Smooth muscle cell of bladder (primary cell): Measurements from ENCODE around the gene MAGEA2. TPM values are rescaled to one million over a fixed set of nuclear protein-coding genes. Genes with fewer than 3 reads are reported as not detected.

Experiments
- total RNA-seq: library from RNA; depleted of rRNA; stranded (reverse); fragments of >200 nt; gene quantifications from 2 replicates; pipeline ENCODE4 v1.2.3, GENCODE V29; 2014

MAGEA2 gene, protein sequence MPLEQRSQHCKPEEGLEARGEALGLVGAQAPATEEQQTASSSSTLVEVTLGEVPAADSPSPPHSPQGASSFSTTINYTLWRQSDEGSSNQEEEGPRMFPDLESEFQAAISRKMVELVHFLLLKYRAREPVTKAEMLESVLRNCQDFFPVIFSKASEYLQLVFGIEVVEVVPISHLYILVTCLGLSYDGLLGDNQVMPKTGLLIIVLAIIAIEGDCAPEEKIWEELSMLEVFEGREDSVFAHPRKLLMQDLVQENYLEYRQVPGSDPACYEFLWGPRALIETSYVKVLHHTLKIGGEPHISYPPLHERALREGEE
- under 0.01 TPM in 1 of 2 replicates, not detected in the other for total RNA-seq

GRCh38 chrX:152753686-152754650 is at the start of gene MAGEA2:
TSS of gene MAGEA2 (minus strand) at chrX:152753842. CDS start at chrX:152751363, 2,479 bp downstream.

DNA sequence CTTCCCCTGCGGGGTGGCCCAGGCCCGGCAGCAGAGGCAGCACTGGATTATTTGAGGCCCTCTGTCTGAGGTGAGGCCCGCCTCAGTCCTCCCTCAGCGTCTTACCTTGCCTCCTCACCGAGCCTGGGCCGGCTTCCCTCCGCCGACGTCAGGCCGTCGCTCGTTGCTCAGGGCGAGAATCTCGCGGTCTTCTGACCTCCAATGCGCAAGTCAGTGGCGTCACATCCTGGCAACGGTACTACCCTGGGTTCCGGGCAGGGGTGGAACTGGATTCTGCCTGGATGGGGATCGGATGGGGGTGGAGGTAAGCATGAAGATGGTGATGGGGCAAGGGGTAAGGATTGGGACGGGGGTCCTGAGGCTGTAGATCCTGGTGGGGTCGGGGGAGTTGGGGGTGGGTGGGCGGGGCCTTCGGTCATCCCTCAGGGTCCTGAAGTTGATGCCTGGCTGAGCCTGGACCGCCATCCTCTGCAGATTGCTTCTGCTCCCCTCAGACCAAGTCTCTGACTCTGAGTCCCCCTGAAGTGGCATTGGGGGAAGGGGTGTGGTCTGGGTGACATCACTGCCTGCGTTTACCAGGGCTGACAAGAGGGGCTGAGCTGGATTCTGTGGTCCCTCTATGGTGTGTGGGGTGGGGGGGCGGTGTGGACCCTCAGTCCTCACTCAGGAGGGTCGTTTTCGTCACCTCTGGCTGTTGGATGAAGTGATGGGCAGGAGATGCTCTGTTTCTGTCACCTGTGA is 16.1 kb upstream of the MAGEA2 start, which contains the start of gene MAGEA6:
TSS of gene MAGEA6 (minus strand) at position 141 of the 741 bp plus-strand sequence. CDS start 2,039 bp downstream, outside the sequence.

DNA sequence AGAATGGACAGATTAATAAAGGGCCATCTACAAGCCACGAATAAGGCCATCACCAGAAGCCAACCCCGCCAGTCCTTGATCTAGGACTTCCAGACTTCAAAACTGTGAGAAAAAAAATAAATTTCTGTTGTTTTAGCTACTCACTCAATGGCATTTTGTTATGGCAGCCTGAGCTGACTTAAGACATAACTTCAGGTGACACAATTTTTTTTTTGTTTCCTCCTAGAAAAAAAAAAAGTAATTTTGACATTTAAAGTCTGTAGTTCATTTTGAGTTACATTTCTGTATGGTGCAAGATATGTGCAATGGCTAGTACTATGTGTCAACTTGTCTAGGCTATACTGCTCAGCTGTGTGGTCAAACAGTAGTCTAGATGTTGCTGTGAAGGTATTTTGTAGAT is 5.3 kb upstream of the MAGEA2 start, which contains the start of gene CSAG3:
TSS of gene CSAG3 (plus strand) at position 301 of the 400 bp plus-strand sequence.

GRCh38 chrX:152733261-152733975 is 20.2 kb downstream of the MAGEA2 start, which contains the start of the genes CSAG1 and MAGEA12:
TSS of gene CSAG1 (minus strand) at chrX:152733721. CDS start at chrX:152732460, 1,261 bp downstream.
TSS of gene MAGEA12 (plus strand) at chrX:152733757. CDS start at chrX:152736162, 2,405 bp downstream.

GRCh38 chrX:152713815-152714787 is 39.5 kb downstream of the MAGEA2 start, which contains the start of gene MAGEA2B:
TSS of gene MAGEA2B (plus strand) at chrX:152714628. CDS start at chrX:152717107, 2,479 bp downstream.

DNA sequence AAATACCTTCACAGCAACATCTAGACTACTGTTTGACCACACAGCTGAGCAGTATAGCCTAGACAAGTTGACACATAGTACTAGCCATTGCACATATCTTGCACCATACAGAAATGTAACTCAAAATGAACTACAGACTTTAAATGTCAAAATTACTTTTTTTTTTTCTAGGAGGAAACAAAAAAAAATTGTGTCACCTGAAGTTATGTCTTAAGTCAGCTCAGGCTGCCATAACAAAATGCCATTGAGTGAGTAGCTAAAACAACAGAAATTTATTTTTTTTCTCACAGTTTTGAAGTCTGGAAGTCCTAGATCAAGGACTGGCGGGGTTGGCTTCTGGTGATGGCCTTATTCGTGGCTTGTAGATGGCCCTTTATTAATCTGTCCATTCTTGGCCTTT is 44.5 kb downstream of the MAGEA2 start, which contains the start of gene CSAG2:
TSS of gene CSAG2 (minus strand) at position 101 of the 400 bp plus-strand sequence. CDS start 161 bp downstream, outside the sequence.

Other genes with a start within 250 kb of the MAGEA2 start
- not detected in 2 replicates for gene GABRQ, start 115.9 kb downstream of the MAGEA2 start, total RNA-seq
- gene MAGEA3, start 55.0 kb downstream of the MAGEA2 start, total RNA-seq = not detected in 2 replicates
- not detected in 2 replicates for gene CSAG2, start 44.6 kb downstream of the MAGEA2 start, total RNA-seq
- not detected in 2 replicates for gene MAGEA2B, start 39.2 kb downstream of the MAGEA2 start, total RNA-seq
- gene CSAG1, start 20.1 kb downstream of the MAGEA2 start, total RNA-seq = not detected in 2 replicates
- gene MAGEA12, start 20.1 kb downstream of the MAGEA2 start, total RNA-seq = under 0.01 and 0.14 TPM in 2 replicates
- gene CSAG3, start 5.4 kb upstream of the MAGEA2 start, total RNA-seq = not detected in 2 replicates
- under 0.01 TPM in 1 of 2 replicates, not detected in the other for gene MAGEA6, start 15.8 kb upstream of the MAGEA2 start, total RNA-seq
- 39.0 and 42.5 TPM in 2 replicates for gene CETN2, start 76.9 kb upstream of the MAGEA2 start, total RNA-seq
- 21.8 and 31.4 TPM in 2 replicates for gene NSDHL, start 77.2 kb upstream of the MAGEA2 start, total RNA-seq
- 0.37 and 0.43 TPM in 2 replicates for gene ZNF185, start 144.2 kb upstream of the MAGEA2 start, total RNA-seq
- not detected in 2 replicates for gene PNMA5, start 240.3 kb upstream of the MAGEA2 start, total RNA-seq